Bronchial epithelial cell (primary cell): ENCODE measurements around the gene HIP1. TPM values are rescaled to one million over a fixed set of nuclear protein-coding genes. Genes with fewer than 3 reads are reported as not detected.
"Not testable (repeated sequence)": the region's sequence is repeated elsewhere in the genome, so short reads cannot be mapped to it uniquely, and the experiment has no call there.

Experiments
- DNase-seq: peaks from one replicate; pipeline ENCODE4 v3.0.0-alpha.2; 2010; ENCODE audit warnings: low read depth
- FAIRE-seq: peaks from 2 replicates; lab custom pipeline; 2011; peaks lifted over from hg19 to GRCh38; lab: Jason Lieb, UNC
- H3K27me3 ChIP-seq: 2 replicates; pipeline ENCODE4 v1.5.1; 2011; ENCODE audit warnings: low read length; ENCODE audit not compliant: control insufficient read depth, insufficient read depth
- H3K36me3 ChIP-seq: 2 replicates; pipeline ENCODE4 v1.5.1; 2011; ENCODE audit warnings: low read length; ENCODE audit not compliant: control insufficient read depth, insufficient read depth
- H3K4me3 ChIP-seq: 2 replicates; pipeline ENCODE4 v1.5.1; 2011; ENCODE audit warnings: mild to moderate bottlenecking, low read depth, low read length, control low read depth
- total RNA-seq: library from RNA; depleted of rRNA; stranded (reverse); fragments of >200 nt; gene quantifications from 2 replicates; pipeline ENCODE4 v1.2.1, GENCODE V29; 2014
- TF ChIP-seq, protein P1 (sequence below): IDR thresholded peaks from 2 replicates; pipeline ENCODE4 v1.5.1; 2011; ENCODE audit warnings: mild to moderate bottlenecking, moderate library complexity, low read length, control low read depth, inconsistent platforms; ENCODE audit not compliant: insufficient read depth, severe bottlenecking

HIP1 gene
- total RNA-seq, 1 donor from 2014 or later: 3.2 TPM

- no peaks in the 10 kb centered on the region for H3K36me3 ChIP-seq
- no peaks in the 10 kb centered on the region for H3K27me3 ChIP-seq
- no peak for DNase-seq
- H3K4me3 ChIP-seq: no peak overlapping the region
- FAIRE-seq: no peak
- TF ChIP-seq, protein P1, sequence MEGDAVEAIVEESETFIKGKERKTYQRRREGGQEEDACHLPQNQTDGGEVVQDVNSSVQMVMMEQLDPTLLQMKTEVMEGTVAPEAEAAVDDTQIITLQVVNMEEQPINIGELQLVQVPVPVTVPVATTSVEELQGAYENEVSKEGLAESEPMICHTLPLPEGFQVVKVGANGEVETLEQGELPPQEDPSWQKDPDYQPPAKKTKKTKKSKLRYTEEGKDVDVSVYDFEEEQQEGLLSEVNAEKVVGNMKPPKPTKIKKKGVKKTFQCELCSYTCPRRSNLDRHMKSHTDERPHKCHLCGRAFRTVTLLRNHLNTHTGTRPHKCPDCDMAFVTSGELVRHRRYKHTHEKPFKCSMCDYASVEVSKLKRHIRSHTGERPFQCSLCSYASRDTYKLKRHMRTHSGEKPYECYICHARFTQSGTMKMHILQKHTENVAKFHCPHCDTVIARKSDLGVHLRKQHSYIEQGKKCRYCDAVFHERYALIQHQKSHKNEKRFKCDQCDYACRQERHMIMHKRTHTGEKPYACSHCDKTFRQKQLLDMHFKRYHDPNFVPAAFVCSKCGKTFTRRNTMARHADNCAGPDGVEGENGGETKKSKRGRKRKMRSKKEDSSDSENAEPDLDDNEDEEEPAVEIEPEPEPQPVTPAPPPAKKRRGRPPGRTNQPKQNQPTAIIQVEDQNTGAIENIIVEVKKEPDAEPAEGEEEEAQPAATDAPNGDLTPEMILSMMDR: no peak
Measured at GRCh38 chr7:75536491-75536890, 202.2 kb downstream of the HIP1 start.

DNA sequence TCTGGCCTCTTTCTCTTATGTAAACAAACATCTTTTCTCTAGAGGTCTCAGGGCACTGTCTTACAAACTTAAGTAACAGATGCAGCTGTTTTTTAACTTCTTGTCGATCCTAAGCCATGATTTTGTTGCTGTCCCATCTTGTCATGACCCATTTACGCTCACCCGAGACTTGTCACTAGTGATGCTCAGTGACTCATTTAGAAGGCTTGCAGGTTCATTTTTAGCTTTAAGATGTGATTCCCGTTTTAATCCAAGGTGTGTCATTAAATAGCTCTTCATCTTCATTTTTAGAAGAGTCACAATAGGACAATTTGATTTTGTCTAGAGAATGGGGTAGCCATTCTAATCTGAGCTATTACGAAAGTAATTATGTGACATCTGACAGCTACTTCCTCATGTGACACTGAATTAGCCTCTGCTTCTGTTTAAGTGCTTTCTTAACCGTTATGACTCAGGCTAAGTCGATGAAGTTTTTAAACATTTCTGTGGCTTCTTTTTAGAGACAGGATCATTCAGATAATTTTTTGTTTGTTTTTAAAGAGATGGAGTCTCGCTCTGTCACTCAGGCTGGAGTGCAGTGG, 203.9 kb downstream of the HIP1 start:
- Histone ChIP-seq H3K36me3 (no peaks in the 10 kb centered on the region), H3K4me3 (no peak overlapping the region), H3K27me3 (no peaks in the 10 kb centered on the region)
- FAIRE-seq: no peak
- TF ChIP-seq, protein P1: no peak
- peak; percentile 14 for DNase-seq

GRCh38 chr7:75533926-75534325, 204.8 kb downstream of the HIP1 start:
- TF ChIP-seq, protein P1: no peak
- Histone ChIP-seq H3K36me3 (no peaks in the 10 kb centered on the region), H3K4me3 (no peak overlapping the region), H3K27me3 (no peaks in the 10 kb centered on the region)
- DNase-seq (no peak), FAIRE-seq (no peak)

DNA sequence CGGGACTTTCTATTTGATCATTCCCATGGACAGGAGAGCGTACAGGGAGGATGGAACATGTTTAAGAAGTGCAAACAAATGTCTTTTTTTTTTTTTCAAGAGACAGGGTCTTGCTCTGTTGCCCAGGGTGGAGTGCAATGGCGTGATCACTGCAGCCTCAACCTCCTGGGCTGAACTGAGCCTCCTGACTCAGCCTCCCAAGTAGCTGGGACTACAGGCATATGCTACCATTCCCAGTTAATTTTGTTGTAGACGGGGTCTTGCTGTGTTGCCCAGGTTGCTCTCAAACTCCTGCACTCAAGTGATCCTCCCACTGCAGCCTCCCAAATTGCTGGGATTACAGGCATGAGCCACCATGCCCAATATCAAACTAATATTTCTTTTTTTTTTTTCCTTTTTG, 206.1 kb downstream of the HIP1 start:
- no peak for FAIRE-seq
- Histone ChIP-seq H3K27me3 (no peaks in the 10 kb centered on the region), H3K4me3 (no peak overlapping the region), H3K36me3 (no peaks in the 10 kb centered on the region)
- DNase-seq: no peak
- TF ChIP-seq, protein P1: no peak

DNA sequence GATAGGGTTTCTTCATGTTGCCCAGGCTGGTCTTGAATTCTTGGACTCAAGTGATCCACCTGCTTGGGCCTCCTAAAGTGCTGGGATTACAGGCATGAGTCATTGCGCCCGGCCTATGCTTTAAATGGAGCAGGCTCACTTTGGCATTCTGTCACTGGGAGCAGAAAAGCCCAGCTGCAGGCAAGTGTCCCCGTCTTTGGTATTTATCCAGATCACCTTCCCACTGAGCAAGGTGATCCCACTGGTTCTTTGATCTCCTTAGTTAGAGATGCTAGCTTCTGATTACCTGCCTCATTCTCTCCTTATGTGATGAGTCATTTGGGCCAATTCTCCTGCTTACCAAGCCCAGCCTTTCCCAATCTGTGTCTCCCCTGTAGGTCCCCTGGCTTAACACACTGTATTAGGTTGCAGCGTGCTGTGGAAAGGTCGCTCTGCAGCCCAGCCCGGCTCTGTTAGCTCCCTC, 207.4 kb downstream of the HIP1 start:
- DNase-seq (peak; percentile 52), FAIRE-seq (no peak)
- Histone ChIP-seq H3K27me3 (no peaks in the 10 kb centered on the region), H3K4me3 (no peak overlapping the region), H3K36me3 (no peaks in the 10 kb centered on the region)
- TF ChIP-seq, protein P1: no peak

- peak; percentile 2 for DNase-seq
- H3K36me3 ChIP-seq, FAIRE-seq, H3K27me3 ChIP-seq: not testable (repeated sequence)
- H3K4me3 ChIP-seq: peak overlapping the region; percentile 75
Measured at GRCh38 chr7:75527224-75527722, 211.5 kb downstream of the HIP1 start.

DNA sequence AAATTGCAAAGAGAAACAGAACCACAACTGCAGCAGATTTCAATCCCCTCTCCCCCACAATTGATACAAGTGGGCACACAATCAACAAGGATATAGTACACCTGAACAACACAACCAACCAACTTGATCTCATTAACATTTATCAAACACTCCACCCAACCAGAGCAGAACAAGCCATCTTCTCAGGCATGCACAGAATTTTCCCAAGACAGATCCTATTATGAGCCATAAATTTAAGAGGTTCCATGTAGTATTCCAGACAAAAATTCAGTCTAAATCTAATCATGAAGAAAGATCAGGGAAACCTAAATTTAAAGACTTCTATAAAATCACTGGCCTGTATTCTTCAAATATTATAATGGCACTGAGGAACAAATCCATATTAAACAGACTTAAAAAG, 217.0 kb downstream of the HIP1 start:
- not testable (repeated sequence) for H3K36me3 ChIP-seq, H3K4me3 ChIP-seq, FAIRE-seq, H3K27me3 ChIP-seq, DNase-seq

- DNase-seq, H3K36me3 ChIP-seq, H3K4me3 ChIP-seq, FAIRE-seq, H3K27me3 ChIP-seq: not testable (repeated sequence)
Measured at GRCh38 chr7:75518842-75519241, 219.9 kb downstream of the HIP1 start.

DNA sequence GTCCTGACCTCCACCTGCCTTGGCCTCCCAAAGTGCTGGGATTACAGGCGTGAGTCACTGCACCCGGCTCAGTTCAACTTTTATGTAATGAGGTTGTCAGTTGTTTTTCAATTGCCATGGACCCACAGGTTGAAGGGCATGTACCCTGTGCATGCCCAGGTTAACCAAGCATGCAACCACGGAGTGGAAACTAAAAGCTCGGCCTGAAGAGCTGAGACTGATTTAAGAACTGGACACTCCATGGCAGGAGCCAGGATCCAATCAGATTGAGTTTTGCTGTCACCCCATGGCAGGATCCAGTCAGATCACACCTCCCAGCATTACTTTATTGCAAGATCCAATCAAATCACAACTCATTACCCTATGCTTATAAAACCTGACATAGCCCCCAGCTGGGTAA, 229.7 kb downstream of the HIP1 start:
- not testable (repeated sequence) for H3K4me3 ChIP-seq, DNase-seq, FAIRE-seq, H3K27me3 ChIP-seq, H3K36me3 ChIP-seq
